ENCODE data around the gene FBF1.

DNA sequence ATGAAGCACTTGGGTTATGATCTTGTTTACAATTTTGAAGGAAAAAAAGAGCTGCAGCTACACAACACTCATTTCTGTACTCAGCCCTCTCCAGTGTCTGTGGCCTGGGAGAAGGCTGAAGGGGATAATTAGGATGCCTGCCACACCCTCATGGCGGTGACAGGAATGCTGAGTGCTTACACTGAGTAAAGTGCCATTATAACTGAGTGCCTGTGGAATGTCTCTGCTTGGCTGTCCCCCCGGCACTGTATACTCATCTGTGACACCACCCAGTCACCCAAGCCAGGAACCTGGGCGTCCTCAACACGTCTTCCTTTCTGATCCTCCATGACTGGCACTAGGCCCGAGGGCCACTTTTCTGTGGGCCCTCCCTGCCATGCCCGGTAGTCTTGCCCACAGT lies 32.6 kb downstream of the FBF1 start:
- TF ChIP-seq POLR2AphosphoS5 (IDR thresholded peaks at IDR 0.05; ENCODE audit: low read depth, low read length): no peak
- no peak for TF ChIP-seq POLR2A (IDR thresholded peaks at IDR 0.05; ENCODE audit: low read depth, low read length)
